SK-N-SH (cell line): ENCODE data around the gene RHOBTB1. TPM values are rescaled to one million over a fixed set of nuclear protein-coding genes. Genes with fewer than 3 reads are reported as not detected.

Experiments used
- CTCF ChIA-PET: fragments of 300-600, 350-600 bp; formaldehyde crosslinking; extraction: SDS; loops from one replicate; lab custom pipeline; 2021; lab: Yijun Ruan, JAX
- POLR2A ChIA-PET: fragments of 350-600 bp; sonication (Branson Sonifier 250); formaldehyde crosslinking; extraction: SDS; loops from one replicate; lab custom pipeline; 2020; ENCODE audit warnings: antibody characterized with exemption, inconsistent platforms; lab: Yijun Ruan, JAX
- DNase-seq: peaks from one replicate; pipeline ENCODE4 v3.0.0; 2012
- H2AFZ ChIP-seq: fragments of 200-600 bp; sonication (generic); 2 replicates; pipeline ENCODE4 v1.8.1; 2016; ENCODE audit warnings: antibody characterized with exemption, mild to moderate bottlenecking, low read depth
- H3F3A ChIP-seq: fragments of 200-600 bp; sonication (generic); replicated peaks from 2 replicates; pipeline ENCODE3; 2016; ENCODE audit warnings: antibody characterized with exemption, mild to moderate bottlenecking; ENCODE audit not compliant: insufficient read depth
- H3K27ac ChIP-seq, 2 experiments: fragments of 200-500 bp in 1 of 2; fragments of 200-600 bp in 1 of 2; sonication (Bioruptor generic) in 1 of 2; sonication (generic), shearing (Covaris generic) in 1 of 2; 2 replicates each; pipeline versions ENCODE4 v1.5.1 to v1.6.1; 2014 to 2016; ENCODE audit warnings: low read depth in 2 of 2, inconsistent platforms in 1 of 2, low read length in 1 of 2, mild to moderate bottlenecking in 1 of 2, mixed read lengths in 1 of 2
- H3K27me3 ChIP-seq: fragments of 200-600 bp; sonication (generic), shearing (Covaris generic); 2 replicates; pipeline ENCODE4 v1.6.1; 2016; ENCODE audit warnings: mixed run types; ENCODE audit not compliant: insufficient read depth
- H3K36me3 ChIP-seq, 2 experiments: fragments of 200-500 bp in 1 of 2; fragments of 200-600 bp in 1 of 2; sonication (Bioruptor generic) in 1 of 2; sonication (generic) in 1 of 2; replicated peaks in 1 of 2; 2 replicates each; pipeline versions ENCODE3 to v1.5.1; 2014 to 2016; ENCODE audit warnings: low read length in 1 of 2, mild to moderate bottlenecking in 1 of 2; ENCODE audit not compliant: insufficient read depth in 2 of 2, control insufficient read depth in 1 of 2
- H3K4me1 ChIP-seq, 2 experiments: fragments of 200-500 bp in 1 of 2; fragments of 200-600 bp in 1 of 2; sonication (Bioruptor generic) in 1 of 2; sonication (generic), shearing (Covaris generic) in 1 of 2; 2 replicates each; pipeline versions ENCODE4 v1.5.1 to v1.6.1; 2014 to 2016; ENCODE audit warnings: low read depth in 1 of 2, low read length in 1 of 2, mixed run types in 1 of 2; ENCODE audit not compliant: insufficient read depth in 2 of 2, control insufficient read depth in 1 of 2
- H3K4me2 ChIP-seq: fragments of 200-600 bp; sonication (generic), shearing (Covaris generic); 2 replicates; pipeline ENCODE4 v1.6.1; 2017; ENCODE audit warnings: mixed run types
- H3K4me3 ChIP-seq, 2 experiments: fragments of 200-500 bp in 1 of 2; fragments of 200-600 bp in 1 of 2; sonication (Bioruptor generic) in 1 of 2; sonication (generic), shearing (Covaris generic) in 1 of 2; 2 replicates each; pipeline versions ENCODE4 v1.5.1 to v1.8.1; 2014 to 2016; ENCODE audit warnings: low read depth in 2 of 2, inconsistent platforms in 1 of 2, low read length in 1 of 2, mild to moderate bottlenecking in 1 of 2, mixed read lengths in 1 of 2, moderate library complexity in 1 of 2
- H3K79me2 ChIP-seq: fragments of 200-600 bp; sonication (generic); 2 replicates; pipeline ENCODE4 v1.8.1; 2017; ENCODE audit warnings: mild to moderate bottlenecking; ENCODE audit not compliant: insufficient read depth
- H3K9ac ChIP-seq: fragments of 200-600 bp; sonication (generic); 2 replicates; pipeline ENCODE4 v1.6.1; 2017; ENCODE audit warnings: mixed run types
- H3K9me2 ChIP-seq: fragments of 200-600 bp; sonication (generic); 2 replicates; pipeline ENCODE4 v1.6.1; 2017; ENCODE audit warnings: mixed run types
- H3K9me3 ChIP-seq: fragments of 200-600 bp; sonication (generic); 2 replicates; pipeline ENCODE4 v1.6.1; 2017; ENCODE audit warnings: mixed run types, mild to moderate bottlenecking, moderate library complexity
- H4K20me1 ChIP-seq: fragments of 200-600 bp; sonication (generic); 2 replicates; pipeline ENCODE4 v1.6.1; 2017; ENCODE audit warnings: mild to moderate bottlenecking, mixed run types; ENCODE audit not compliant: insufficient read depth
- CHD2 ChIP-seq: fragments of 150-350 bp; IDR thresholded peaks from 2 replicates; pipeline ENCODE4 v1.6.1; 2018; ENCODE audit warnings: low read length; ENCODE audit not compliant: partially characterized antibody
- ELF1 ChIP-seq: IDR thresholded peaks from 2 replicates; pipeline ENCODE4 v1.4.0; 2012
- FOXJ3 ChIP-seq: sonication (generic); formaldehyde crosslinking; IDR thresholded peaks from 2 replicates; pipeline ENCODE4 v1.5.1; 2020; ENCODE audit warnings: mild to moderate bottlenecking, missing genetic modification reagents
- FOXM1 ChIP-seq: IDR thresholded peaks from 2 replicates; pipeline ENCODE4 v1.4.0; 2012; ENCODE audit warnings: low read depth, mild to moderate bottlenecking
- GATA2 ChIP-seq: sonication (generic); formaldehyde crosslinking; IDR thresholded peaks from 2 replicates; pipeline ENCODE4 v1.5.0; 2020; ENCODE audit warnings: mild to moderate bottlenecking, missing genetic modification reagents
- MEF2A ChIP-seq: IDR thresholded peaks from 2 replicates; pipeline ENCODE4 v1.4.0; 2012; ENCODE audit warnings: low read depth, borderline replicate concordance
- NFIC ChIP-seq: IDR thresholded peaks from 2 replicates; pipeline ENCODE4 v1.4.0; 2012; ENCODE audit warnings: borderline replicate concordance
- NRF1 ChIP-seq: IDR thresholded peaks from 2 replicates; pipeline ENCODE4 v1.6.1; 2012; ENCODE audit warnings: low read depth, mild to moderate bottlenecking, low read length
- RCOR1 ChIP-seq: fragments of 150-350 bp; IDR thresholded peaks from 2 replicates; pipeline ENCODE4 v1.6.1; 2017; ENCODE audit warnings: antibody characterized with exemption, low read length
- SIN3A ChIP-seq: IDR thresholded peaks from 2 replicates; pipeline ENCODE4 v1.6.1; 2012; ENCODE audit warnings: low read depth, mild to moderate bottlenecking, low read length, moderate library complexity, borderline replicate concordance
- TAF1 ChIP-seq: IDR thresholded peaks from 2 replicates; pipeline ENCODE4 v1.6.1; 2012; ENCODE audit warnings: low read depth, mild to moderate bottlenecking, low read length, moderate library complexity, borderline replicate concordance
- TCF12 ChIP-seq: IDR thresholded peaks from 2 replicates; pipeline ENCODE4 v1.4.0; 2012
- TEAD4 ChIP-seq: IDR thresholded peaks from 2 replicates; pipeline ENCODE4 v1.4.0; 2012; ENCODE audit warnings: mild to moderate bottlenecking, borderline replicate concordance; ENCODE audit not compliant: insufficient read depth
- WGBS: methylation state at CpG from one replicate; pipeline ENCODE4 v1.1.6; 2017; ENCODE audit warnings: low lambda C conversion rate; 5-methylcytosine and 5-hydroxymethylcytosine counted together
- polyA plus RNA-seq, 3 experiments: library from polyadenylated mRNA; depleted of rRNA; stranded (reverse); fragments of >200 nt; gene quantifications; 2 replicates each; pipeline ENCODE4 v1.2.3, GENCODE V29; 2012
- TF ChIP-seq, protein P1 (sequence below): fragments of 150-350 bp; IDR thresholded peaks from 2 replicates; pipeline ENCODE4 v1.6.1; 2016; ENCODE audit warnings: mild to moderate bottlenecking, low read depth, low read length
- TF ChIP-seq, protein P2 (sequence below): fragments of 150-350 bp; IDR thresholded peaks from 2 replicates; pipeline ENCODE4 v1.6.1; 2017; ENCODE audit warnings: antibody characterized with exemption, low read length, low read depth, borderline replicate concordance

RHOBTB1 gene
- polyA plus RNA-seq, 1 of the 3 experiments (the other 2 are of a cell fraction): 10.5 TPM

DNA sequence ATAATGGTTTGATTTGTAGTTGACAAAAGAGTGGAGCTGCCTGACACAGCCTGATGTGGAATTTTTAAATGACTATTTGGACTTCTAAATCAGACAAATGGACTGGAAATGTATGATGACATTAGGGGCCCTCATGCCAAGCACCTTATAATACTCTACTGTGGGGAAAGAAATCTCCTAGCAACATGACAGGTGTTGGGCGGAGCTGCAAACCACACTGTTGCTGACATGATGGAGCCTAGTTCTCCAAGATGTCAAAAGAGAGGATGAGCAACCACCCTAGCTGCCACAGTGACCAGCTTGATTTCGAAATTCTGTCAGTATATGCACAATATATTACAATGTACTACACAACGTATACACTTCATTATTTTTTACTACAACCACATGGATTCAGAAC is 65.8 kb downstream of the RHOBTB1 start:
- H3K27me3 ChIP-seq: no peaks in the 10 kb centered on the region
- H3F3A ChIP-seq: no peaks in the 10 kb centered on the region
- H3K4me1 ChIP-seq: peaks cover 0 to under 1% of the 10 kb centered on the region in 2 experiments; a peak in 1 of 4 replicates
- H3K9me3 ChIP-seq: no peaks in the 10 kb centered on the region
- H3K27ac ChIP-seq: no peak overlapping the region
- H4K20me1 ChIP-seq: no peaks in the 10 kb centered on the region
- H3K4me3 ChIP-seq: no peak overlapping the region
- peaks cover 24 to 33% of the 10 kb centered on the region in 2 experiments for H3K36me3 ChIP-seq
- no peaks in the 10 kb centered on the region for H3K79me2 ChIP-seq
- DNase-seq: no peak
- H2AFZ ChIP-seq: no peak overlapping the region
- no peak overlapping the region for H3K9ac ChIP-seq
- no peaks in the 10 kb centered on the region for H3K9me2 ChIP-seq
- TF ChIP-seq GATA2: no peak
- CTCF ChIA-PET: no interaction called here
- 89% methylated on average over 3 of the region's 3 CpGs for WGBS
- no peak overlapping the region for H3K4me2 ChIP-seq
- POLR2A ChIA-PET: no interaction called here

DNA sequence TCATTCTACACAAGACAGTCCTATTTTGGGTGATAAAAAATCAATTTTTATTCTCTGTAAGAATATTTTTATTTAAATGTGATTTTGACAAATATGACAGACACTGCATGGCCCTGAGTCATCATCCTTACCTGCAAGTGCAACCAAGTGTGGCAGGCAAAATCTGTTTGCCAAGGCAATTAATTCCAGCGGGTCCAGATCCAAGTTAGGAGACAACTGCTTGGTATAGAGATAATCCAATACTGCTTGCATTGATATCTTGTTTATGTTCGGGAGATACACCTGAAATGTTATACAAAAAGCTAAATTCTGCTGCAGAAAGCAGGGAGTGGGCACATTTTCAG is 66.2 kb downstream of the RHOBTB1 start:
- H3K27me3 ChIP-seq: no peaks in the 10 kb centered on the region
- H3K9me2 ChIP-seq: no peaks in the 10 kb centered on the region
- H3K79me2 ChIP-seq: no peaks in the 10 kb centered on the region
- DNase-seq: no peak
- no peak overlapping the region for H3K27ac ChIP-seq
- TF ChIP-seq CHD2 (no peak), NFIC (no peak), TEAD4 (no peak), TCF12 (no peak), SIN3A (no peak), FOXM1 (no peak), GATA2 (no peak), FOXJ3 (no peak), TAF1 (no peak), MEF2A (no peak), RCOR1 (no peak), NRF1 (no peak), ELF1 (no peak)
- TF ChIP-seq, protein P1, sequence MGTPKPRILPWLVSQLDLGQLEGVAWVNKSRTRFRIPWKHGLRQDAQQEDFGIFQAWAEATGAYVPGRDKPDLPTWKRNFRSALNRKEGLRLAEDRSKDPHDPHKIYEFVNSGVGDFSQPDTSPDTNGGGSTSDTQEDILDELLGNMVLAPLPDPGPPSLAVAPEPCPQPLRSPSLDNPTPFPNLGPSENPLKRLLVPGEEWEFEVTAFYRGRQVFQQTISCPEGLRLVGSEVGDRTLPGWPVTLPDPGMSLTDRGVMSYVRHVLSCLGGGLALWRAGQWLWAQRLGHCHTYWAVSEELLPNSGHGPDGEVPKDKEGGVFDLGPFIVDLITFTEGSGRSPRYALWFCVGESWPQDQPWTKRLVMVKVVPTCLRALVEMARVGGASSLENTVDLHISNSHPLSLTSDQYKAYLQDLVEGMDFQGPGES: no peak
- TF ChIP-seq, protein P2, sequence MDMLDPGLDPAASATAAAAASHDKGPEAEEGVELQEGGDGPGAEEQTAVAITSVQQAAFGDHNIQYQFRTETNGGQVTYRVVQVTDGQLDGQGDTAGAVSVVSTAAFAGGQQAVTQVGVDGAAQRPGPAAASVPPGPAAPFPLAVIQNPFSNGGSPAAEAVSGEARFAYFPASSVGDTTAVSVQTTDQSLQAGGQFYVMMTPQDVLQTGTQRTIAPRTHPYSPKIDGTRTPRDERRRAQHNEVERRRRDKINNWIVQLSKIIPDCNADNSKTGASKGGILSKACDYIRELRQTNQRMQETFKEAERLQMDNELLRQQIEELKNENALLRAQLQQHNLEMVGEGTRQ: no peak
- no peak overlapping the region for H2AFZ ChIP-seq
- ChIA-PET POLR2A (no interaction called here), CTCF (interaction anchor here (0.7 to 1.4 kb wide), 3 partner anchors 8 to 406 kb away, joined by 3 to 5 read pairs (median 4); no protein-coding TSS in a partner anchor)
- H3K4me1 ChIP-seq: no peaks in the 10 kb centered on the region; a peak in 1 of 4 replicates
- H3K9ac ChIP-seq: no peak overlapping the region
- no peaks in the 10 kb centered on the region for H4K20me1 ChIP-seq
- no peak overlapping the region for H3K4me3 ChIP-seq
- WGBS: 79% methylated on average over 2 of the region's 2 CpGs
- H3K4me2 ChIP-seq: no peak overlapping the region
- H3K9me3 ChIP-seq: no peaks in the 10 kb centered on the region
- no peaks in the 10 kb centered on the region for H3F3A ChIP-seq
- H3K36me3 ChIP-seq: peaks cover 25 to 34% of the 10 kb centered on the region in 2 experiments
